ENCODE measurements around the gene FAHD1.

Gene FAHD1

GRCh38 chr16:1791256-1791942 is 35.6 kb upstream of the FAHD1 start:
- no peak overlapping the region for H3K27ac ChIP-seq
- no peak overlapping the region for H3K4me3 ChIP-seq (IDR thresholded peaks at IDR 0.05; ENCODE audit: insufficient read depth, low read depth, low read length)
- no peaks in the 10 kb centered on the region for H4K20me1 ChIP-seq (ENCODE audit: insufficient read depth)
- H3K4me2 ChIP-seq: no peak overlapping the region
- no peaks in the 10 kb centered on the region for H3K4me1 ChIP-seq (ENCODE audit: low read depth, poor library complexity, severe bottlenecking)
- H2AFZ ChIP-seq (ENCODE audit: low read depth): no peak overlapping the region
- no peak overlapping the region for H3K9ac ChIP-seq
- no peak for TF ChIP-seq CTCF (conservative IDR thresholded peaks at IDR 0.05; ENCODE audit: low read depth, low read length)
- no peaks in the 10 kb centered on the region for H3K27me3 ChIP-seq (ENCODE audit: insufficient read depth, low read depth)
- H3K36me3 ChIP-seq (ENCODE audit: insufficient read depth): no peaks in the 10 kb centered on the region
- no peaks in the 10 kb centered on the region for H3K79me2 ChIP-seq (ENCODE audit: insufficient read depth, low read depth)

GRCh38 chr16:1791943-1792812 is 34.8 kb upstream of the FAHD1 start:
- Histone ChIP-seq H3K27me3 (ENCODE audit: insufficient read depth, low read depth) (no peaks in the 10 kb centered on the region), H3K36me3 (ENCODE audit: insufficient read depth) (no peaks in the 10 kb centered on the region), H3K4me1 (ENCODE audit: low read depth, poor library complexity, severe bottlenecking) (no peaks in the 10 kb centered on the region), H4K20me1 (ENCODE audit: insufficient read depth) (no peaks in the 10 kb centered on the region), H3K27ac (no peak overlapping the region), H3K4me3 (IDR thresholded peaks at IDR 0.05; ENCODE audit: insufficient read depth, low read depth, low read length) (no peak overlapping the region), H3K4me2 (no peak overlapping the region), H3K9ac (no peak overlapping the region), H3K79me2 (ENCODE audit: insufficient read depth, low read depth) (no peaks in the 10 kb centered on the region), H2AFZ (ENCODE audit: low read depth) (no peak overlapping the region)
- no peak for TF ChIP-seq CTCF (conservative IDR thresholded peaks at IDR 0.05; ENCODE audit: low read depth, low read length)

- Histone ChIP-seq H3K36me3 (ENCODE audit: insufficient read depth) (no peaks in the 10 kb centered on the region), H3K4me1 (ENCODE audit: low read depth, poor library complexity, severe bottlenecking) (no peaks in the 10 kb centered on the region), H4K20me1 (ENCODE audit: insufficient read depth) (no peaks in the 10 kb centered on the region), H3K27ac (no peak overlapping the region), H3K27me3 (ENCODE audit: insufficient read depth, low read depth) (no peaks in the 10 kb centered on the region), H3K4me2 (no peak overlapping the region), H3K9ac (no peak overlapping the region), H3K4me3 (IDR thresholded peaks at IDR 0.05; ENCODE audit: insufficient read depth, low read depth, low read length) (no peak overlapping the region), H3K79me2 (ENCODE audit: insufficient read depth, low read depth) (no peaks in the 10 kb centered on the region), H2AFZ (ENCODE audit: low read depth) (no peak overlapping the region)
- no peak for TF ChIP-seq CTCF (conservative IDR thresholded peaks at IDR 0.05; ENCODE audit: low read depth, low read length)
These were observed 34.0 kb upstream of the FAHD1 start for GRCh38 chr16:1792836-1793577.

- H3K27ac ChIP-seq: no peak within 1 kb of the TSS
- H2AFZ ChIP-seq (ENCODE audit: low read depth): no peak within 1 kb of the TSS
- no peak within 1 kb of the TSS for H3K9ac ChIP-seq
- H3K4me3 ChIP-seq (IDR thresholded peaks at IDR 0.05; ENCODE audit: insufficient read depth, low read depth, low read length): no peak within 1 kb of the TSS
- no peaks in the 10 kb centered on the region for H3K4me1 ChIP-seq (ENCODE audit: low read depth, poor library complexity, severe bottlenecking)
- no peak within 1 kb of the TSS for H3K4me2 ChIP-seq
- TF ChIP-seq CTCF (conservative IDR thresholded peaks at IDR 0.05; ENCODE audit: low read depth, low read length): no peak
- no peaks in the 10 kb centered on the region for H3K79me2 ChIP-seq (ENCODE audit: insufficient read depth, low read depth)
- no peaks in the 10 kb centered on the region for H3K27me3 ChIP-seq (ENCODE audit: insufficient read depth, low read depth)
- H4K20me1 ChIP-seq (ENCODE audit: insufficient read depth): no peaks in the 10 kb centered on the region
- H3K36me3 ChIP-seq (ENCODE audit: insufficient read depth): no peaks in the 10 kb centered on the region
These were observed 33.3 kb upstream of the FAHD1 start, which contains the start of gene IGFALS for GRCh38 chr16:1793578-1794220. Gene IGFALS, minus strand, starts transcription at chr16:1793705. Its CDS starts 53 bp downstream, at chr16:1793652.

All from KMS-11 (cell line).